Skeletal muscle tissue (tissue), 4 donors: Measurements from ENCODE around the gene METTL26. TPM values are rescaled to one million over a fixed set of nuclear protein-coding genes. Genes with fewer than 3 reads are reported as not detected.
A peak's percentile ranks its signal among the peaks of the same experiment; 100 is the strongest.

Source experiments
- H3K27ac ChIP-seq: one replicate; pipeline ENCODE4 v1.7.0; 2013; ENCODE audit warnings: mild to moderate bottlenecking, low read depth, low read length, inconsistent platforms
- H3K27me3 ChIP-seq, 3 donors: one replicate each; pipeline ENCODE4 v1.7.0; 2013; ENCODE audit warnings: low read length in 3 of 3; ENCODE audit not compliant: control insufficient read depth in 3 of 3, insufficient read depth in 3 of 3
- H3K36me3 ChIP-seq, 3 donors: one replicate each; pipeline ENCODE4 v1.7.0; 2013; ENCODE audit warnings: low read length in 3 of 3; ENCODE audit not compliant: control insufficient read depth in 3 of 3, insufficient read depth in 3 of 3
- H3K4me1 ChIP-seq, 3 donors: one replicate each; pipeline ENCODE4 v1.7.0; 2013; ENCODE audit warnings: low read length in 3 of 3, mild to moderate bottlenecking in 3 of 3; ENCODE audit not compliant: control insufficient read depth in 3 of 3, insufficient read depth in 3 of 3
- H3K4me3 ChIP-seq, 3 donors: one replicate each; pipeline ENCODE4 v1.7.0; 2013; ENCODE audit warnings: low read length in 3 of 3
- H3K9ac ChIP-seq, 3 donors: one replicate each; pipeline ENCODE4 v1.7.0; 2013; ENCODE audit warnings: low read length in 3 of 3, mild to moderate bottlenecking in 3 of 3, moderate library complexity in 2 of 3, low read depth in 1 of 3
- H3K9me3 ChIP-seq, 3 donors: one replicate each; pipeline ENCODE4 v1.7.0; 2013; ENCODE audit warnings: low read length in 3 of 3; ENCODE audit not compliant: control insufficient read depth in 3 of 3
- total RNA-seq: library from RNA; depleted of rRNA; stranded (reverse); fragments of >200 nt; gene quantifications from one replicate; pipeline ENCODE4 v1.2.3, GENCODE V29; 2014
- donor health status: Osteomylitis.

Gene METTL26
- total RNA-seq, 1 donor from 2014 or later, result 32.4 TPM

- peak overlapping the region; percentile 86 to 93 (median 88) for H3K9ac ChIP-seq
- H3K36me3 ChIP-seq, result peaks cover 16 to 23% (median 22%) of the 10 kb centered on the region in 3 donors
- peaks cover 43 to 52% (median 50%) of the 10 kb centered on the region in 3 donors for H3K4me1 ChIP-seq
These were observed 44.5 kb upstream of the METTL26 start for GRCh38 chr16:680625-680945.

DNA sequence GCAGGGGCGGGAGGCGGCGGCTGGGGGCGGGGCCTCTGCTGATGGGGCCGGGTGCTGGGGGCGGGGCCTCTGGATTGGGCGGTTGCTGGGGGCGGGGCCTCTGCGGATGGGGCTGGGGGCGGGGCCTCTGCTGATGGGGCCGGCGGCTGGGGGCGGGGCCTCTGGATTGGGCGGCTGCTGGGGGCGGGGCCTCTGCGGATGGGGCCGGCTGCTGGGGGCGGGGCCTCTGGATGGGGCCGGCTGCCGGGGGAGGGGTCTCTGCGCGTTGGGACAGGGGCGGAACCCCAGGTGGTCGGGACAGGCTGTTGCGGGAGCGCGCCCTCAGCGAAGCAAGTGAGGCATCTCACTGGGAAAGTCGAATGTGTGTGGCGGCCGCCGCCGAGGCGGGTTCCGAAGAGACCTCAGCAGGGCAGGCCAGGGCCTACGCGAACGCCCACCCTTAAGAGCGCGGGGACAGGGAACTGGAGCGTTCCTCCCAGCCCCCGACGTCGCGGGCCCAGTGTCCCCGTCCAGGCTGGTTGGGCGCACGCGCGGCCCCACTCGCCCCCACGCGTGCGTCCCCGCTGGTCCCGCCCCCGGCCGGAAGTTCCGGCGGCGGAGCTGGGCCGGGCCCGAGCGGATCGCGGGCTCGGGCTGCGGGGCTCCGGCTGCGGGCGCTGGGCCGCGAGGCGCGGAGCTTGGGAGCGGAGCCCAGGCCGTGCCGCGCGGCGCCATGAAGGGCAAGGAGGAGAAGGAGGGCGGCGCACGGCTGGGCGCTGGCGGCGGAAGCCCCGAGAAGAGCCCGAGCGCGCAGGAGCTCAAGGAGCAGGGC lies 43.9 kb upstream of the METTL26 start, which contains the start of gene STUB1:
STUB1 (plus strand) TSS at position 597 of the 811 bp plus-strand sequence; CDS start at position 713, 116 bp downstream.
- H3K27ac ChIP-seq, result peak within 1 kb of the TSS; percentile 79

More at GRCh38 chr16:680625-680945, 44.5 kb upstream of the METTL26 start:
- Histone ChIP-seq H3K27me3 (peaks cover 0 to 9% (median 0%) of the 10 kb centered on the region in 3 donors), H3K27ac (peak overlapping the region; percentile 79), H3K4me3 (peak overlapping the region; percentile 81 to 86 (median 85)), H3K9me3 (no peaks in the 10 kb centered on the region)

GRCh38 chr16:678858-679813 lies 43.0 kb upstream of the METTL26 start:
- H3K9ac ChIP-seq, result peak overlapping the region; percentile 51 to 75 (median 56)
- peak overlapping the region; percentile 71 for H3K27ac ChIP-seq
- H3K4me3 ChIP-seq, result peak overlapping the region; percentile 63 to 70 (median 69)
- peaks cover 0 to 16% (median 7%) of the 10 kb centered on the region in 3 donors for H3K27me3 ChIP-seq
- H3K4me1 ChIP-seq, result peaks cover 37 to 48% (median 46%) of the 10 kb centered on the region in 3 donors
- H3K9me3 ChIP-seq, result no peaks in the 10 kb centered on the region
- peaks cover 16 to 19% (median 18%) of the 10 kb centered on the region in 3 donors for H3K36me3 ChIP-seq

More for the DNA sequence above, 43.9 kb upstream of the METTL26 start, which contains the start of gene STUB1:
- H3K9ac ChIP-seq, result peak within 1 kb of the TSS; percentile 86 to 93 (median 88)
- H3K27me3 ChIP-seq, result peaks cover 0 to 13% (median 3%) of the 10 kb centered on the region in 3 donors
- peaks cover 16 to 19% (median 18%) of the 10 kb centered on the region in 3 donors for H3K36me3 ChIP-seq
- H3K4me1 ChIP-seq, result peaks cover 43 to 51% (median 48%) of the 10 kb centered on the region in 3 donors
- no peaks in the 10 kb centered on the region for H3K9me3 ChIP-seq
- H3K4me3 ChIP-seq, result peak within 1 kb of the TSS; percentile 81 to 86 (median 85)

DNA sequence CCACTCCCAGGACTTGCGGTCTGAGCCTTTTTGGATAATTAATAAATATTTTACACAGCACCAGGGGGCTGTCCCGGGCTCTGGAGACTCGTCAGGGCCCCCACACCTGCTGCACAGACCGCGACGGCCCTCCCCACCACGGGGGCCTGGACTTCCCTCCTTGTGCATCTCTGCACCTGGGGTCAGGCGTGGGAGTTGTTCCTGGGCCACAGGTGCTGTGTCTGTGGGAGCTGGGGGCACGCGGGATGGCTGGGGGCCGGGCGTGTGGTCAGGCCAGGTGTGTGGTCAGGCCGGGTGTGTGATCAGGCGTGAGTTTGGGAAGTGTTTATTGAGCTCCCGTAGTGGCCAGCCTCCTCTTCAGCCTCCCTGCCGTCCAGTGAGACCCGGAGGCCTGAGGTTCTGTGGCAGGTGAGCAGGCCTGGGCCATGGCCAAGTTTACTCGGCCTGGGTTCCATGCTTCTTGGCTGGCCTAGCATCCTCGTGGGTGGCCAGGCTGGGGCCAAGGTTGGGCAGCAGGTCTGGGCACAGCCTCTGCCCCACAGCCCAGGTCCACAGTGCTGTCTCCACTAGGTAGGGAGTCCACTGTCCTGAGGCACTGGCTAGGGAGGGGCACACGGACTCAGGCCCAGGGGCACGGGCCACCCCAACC lies 42.2 kb upstream of the METTL26 start:
- Histone ChIP-seq H3K27me3 (peaks cover 0 to 16% (median 7%) of the 10 kb centered on the region in 3 donors), H3K9me3 (no peaks in the 10 kb centered on the region), H3K36me3 (peaks cover 17 to 24% (median 18%) of the 10 kb centered on the region in 3 donors), H3K4me3 (no peak overlapping the region), H3K27ac (no peak overlapping the region), H3K9ac (no peak overlapping the region), H3K4me1 (peaks cover 31 to 43% (median 40%) of the 10 kb centered on the region in 3 donors)

GRCh38 chr16:677316-678190 lies 41.4 kb upstream of the METTL26 start:
- Histone ChIP-seq H3K36me3 (peaks cover 17 to 24% (median 19%) of the 10 kb centered on the region in 3 donors), H3K27ac (no peak overlapping the region), H3K27me3 (peaks cover 0 to 16% (median 7%) of the 10 kb centered on the region in 3 donors), H3K4me1 (peaks cover 24 to 35% (median 32%) of the 10 kb centered on the region in 3 donors), H3K9ac (no peak overlapping the region), H3K9me3 (no peaks in the 10 kb centered on the region), H3K4me3 (no peak overlapping the region)

GRCh38 chr16:676913-677312 lies 40.8 kb upstream of the METTL26 start:
- no peak overlapping the region for H3K9ac ChIP-seq
- H3K36me3 ChIP-seq, result peaks cover 17 to 24% (median 19%) of the 10 kb centered on the region in 3 donors
- peaks cover 18 to 29% (median 26%) of the 10 kb centered on the region in 3 donors for H3K4me1 ChIP-seq
- H3K4me3 ChIP-seq, result no peak overlapping the region
- H3K27me3 ChIP-seq, result peaks cover 0 to 16% (median 7%) of the 10 kb centered on the region in 3 donors
- no peaks in the 10 kb centered on the region for H3K9me3 ChIP-seq
- no peak overlapping the region for H3K27ac ChIP-seq

GRCh38 chr16:676565-676902 lies 40.4 kb upstream of the METTL26 start:
- Histone ChIP-seq H3K27ac (no peak overlapping the region), H3K27me3 (peaks cover 0 to 16% (median 7%) of the 10 kb centered on the region in 3 donors), H3K36me3 (peaks cover 16 to 23% (median 17%) of the 10 kb centered on the region in 3 donors), H3K9me3 (no peaks in the 10 kb centered on the region), H3K9ac (no peak overlapping the region), H3K4me3 (no peak overlapping the region), H3K4me1 (peaks cover 15 to 25% (median 22%) of the 10 kb centered on the region in 3 donors)

DNA sequence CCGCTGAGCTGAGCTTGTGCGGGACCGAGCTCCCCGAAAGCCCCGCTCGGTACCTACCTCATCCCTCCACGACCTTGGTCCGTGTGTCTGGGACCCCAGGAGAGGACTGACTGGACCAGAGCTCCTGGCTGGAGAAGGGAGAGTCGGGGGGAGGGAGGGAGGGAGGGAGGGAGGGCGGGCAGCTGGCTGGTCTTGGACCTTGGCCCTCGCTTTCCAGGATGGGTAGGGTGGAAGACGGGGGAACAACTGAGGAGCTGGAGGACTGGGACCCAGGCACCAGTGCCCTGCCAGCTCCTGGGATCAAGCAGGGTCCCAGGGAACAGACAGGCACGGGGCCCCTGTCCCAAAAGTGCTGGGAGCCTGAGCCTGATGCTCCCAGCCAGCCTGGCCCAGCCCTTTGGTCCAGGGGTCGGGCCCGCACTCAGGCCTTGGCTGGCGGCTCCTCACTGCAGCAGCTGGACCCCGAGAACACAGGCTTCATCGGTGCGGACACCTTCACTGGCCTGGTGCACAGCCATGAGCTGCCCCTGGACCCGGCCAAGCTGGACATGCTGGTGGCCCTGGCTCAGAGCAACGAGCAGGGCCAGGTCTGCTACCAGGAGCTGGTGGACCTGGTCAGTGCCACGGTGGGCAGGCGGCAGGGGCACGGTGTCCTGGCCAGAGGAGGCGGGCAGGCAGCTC lies 39.9 kb upstream of the METTL26 start:
- H3K4me3 ChIP-seq, result no peak overlapping the region

More for the DNA sequence above, 39.9 kb upstream of the METTL26 start:
- no peaks in the 10 kb centered on the region for H3K9me3 ChIP-seq
- peak overlapping the region in 1 of 3 donors; percentile 57 for H3K9ac ChIP-seq
- H3K27me3 ChIP-seq, result peaks cover 0 to 16% (median 7%) of the 10 kb centered on the region in 3 donors
- H3K36me3 ChIP-seq, result peaks cover 17 to 28% (median 21%) of the 10 kb centered on the region in 3 donors
- peaks cover 10 to 20% (median 17%) of the 10 kb centered on the region in 3 donors for H3K4me1 ChIP-seq
- no peak overlapping the region for H3K27ac ChIP-seq
